IMR-90 (cell line): ENCODE results near the gene GRM2. TPM values are rescaled to one million over a fixed set of nuclear protein-coding genes. Genes with fewer than 3 reads are reported as not detected.

Source experiments
- ATAC-seq: fragments of 200-7000 bp; cut with Tn5 transposase; 2 replicates; pipeline ENCODE4 v1.9.1; 2020; ENCODE audit warnings: low read depth, mild to moderate bottlenecking, moderate library complexity
- BruUV-seq: library from RNA; stranded (reverse); fragments of 400-500 nt; replicated peaks from 2 replicates; lab custom pipeline; 2021; lab: Mats Ljungman, UMichigan
- CTCF ChIA-PET: fragments of 300-600 bp; formaldehyde crosslinking; extraction: SDS; loops from one replicate; lab custom pipeline; 2021; ENCODE audit warnings: antibody characterized with exemption; lab: Yijun Ruan, JAX
- POLR2A ChIA-PET: fragments of 300-600 bp; sonication (Branson Sonifier 250); formaldehyde crosslinking; loops from one replicate; lab custom pipeline; 2022; ENCODE audit warnings: antibody characterized with exemption; ENCODE audit not compliant: unreplicated experiment; lab: Charles Lee
- DNase-seq: peaks from one replicate; pipeline ENCODE4 v3.0.0; 2013
- H2AFZ ChIP-seq: replicated peaks from 2 replicates; pipeline ENCODE3; 2013; ENCODE audit warnings: low read length, mild to moderate bottlenecking; ENCODE audit not compliant: poor library complexity
- H2AK5ac ChIP-seq: 2 replicates; pipeline ENCODE4 v1.6.1; 2013; ENCODE audit warnings: low read depth, low read length, inconsistent platforms
- H2AK9ac ChIP-seq: replicated peaks from 2 replicates; pipeline ENCODE3; 2013; ENCODE audit warnings: mild to moderate bottlenecking, low read depth, low read length, moderate library complexity; ENCODE audit not compliant: poor library complexity
- H2BK120ac ChIP-seq: 2 replicates; pipeline ENCODE4 v1.6.1; 2013; ENCODE audit warnings: low read depth, low read length, inconsistent platforms
- H2BK15ac ChIP-seq: 3 replicates; pipeline ENCODE4 v1.6.1; 2013; ENCODE audit warnings: low read depth, low read length, inconsistent platforms
- H2BK20ac ChIP-seq: 2 replicates; pipeline ENCODE4 v1.6.1; 2013; ENCODE audit warnings: low read depth, mild to moderate bottlenecking, inconsistent platforms, low read length, moderate library complexity
- H2BK5ac ChIP-seq: 2 replicates; pipeline ENCODE4 v1.6.1; 2013; ENCODE audit warnings: mild to moderate bottlenecking, low read depth, low read length, inconsistent platforms; ENCODE audit not compliant: poor library complexity, severe bottlenecking
- H3K14ac ChIP-seq: replicated peaks from 2 replicates; pipeline ENCODE4 v1.6.1; 2013; ENCODE audit warnings: low read depth, low read length, inconsistent platforms
- H3K18ac ChIP-seq: 2 replicates; pipeline ENCODE4 v1.6.1; 2013; ENCODE audit warnings: low read depth, low read length, control low read depth
- H3K23ac ChIP-seq: 2 replicates; pipeline ENCODE4 v1.6.1; 2013; ENCODE audit warnings: low read depth, low read length, inconsistent platforms
- H3K27ac ChIP-seq: 2 replicates; pipeline ENCODE4 v1.5.1; 2013; ENCODE audit warnings: mild to moderate bottlenecking, control low read depth, low read length; ENCODE audit not compliant: insufficient read depth
- H3K27me3 ChIP-seq: 2 replicates; pipeline ENCODE4 v1.6.1; 2013; ENCODE audit warnings: low read length; ENCODE audit not compliant: control insufficient read depth, insufficient read depth
- H3K36me3 ChIP-seq: 2 replicates; pipeline ENCODE4 v1.6.1; 2013; ENCODE audit warnings: low read length, mixed read lengths; ENCODE audit not compliant: control insufficient read depth, insufficient read depth
- H3K4ac ChIP-seq: 2 replicates; pipeline ENCODE4 v1.6.1; 2013; ENCODE audit warnings: low read depth, low read length, inconsistent platforms
- H3K4me1 ChIP-seq: 2 replicates; pipeline ENCODE4 v1.6.1; 2013; ENCODE audit warnings: low read length, mixed read lengths; ENCODE audit not compliant: control insufficient read depth, insufficient read depth
- H3K4me2 ChIP-seq: 2 replicates; pipeline ENCODE4 v1.6.1; 2013; ENCODE audit warnings: low read depth, mild to moderate bottlenecking, control low read depth, low read length, moderate library complexity
- H3K4me3 ChIP-seq: 2 replicates; pipeline ENCODE4 v1.5.1; 2013; ENCODE audit warnings: low read depth, mild to moderate bottlenecking, control low read depth, low read length, moderate library complexity; ENCODE audit not compliant: insufficient read depth
- H3K56ac ChIP-seq: 2 replicates; pipeline ENCODE4 v1.6.1; 2013; ENCODE audit warnings: low read length, inconsistent platforms; ENCODE audit not compliant: insufficient read depth; ENCODE audit errors: extremely low read depth
- H3K79me1 ChIP-seq, 2 experiments: 2 replicates each; pipeline ENCODE4 v1.6.1; 2013; ENCODE audit warnings: low read length in 2 of 2, inconsistent platforms in 1 of 2, low read depth in 1 of 2
- H3K9ac ChIP-seq: 2 replicates; pipeline ENCODE4 v1.6.1; 2013; ENCODE audit warnings: low read depth, low read length, control low read depth
- H3K9me1 ChIP-seq: 2 replicates; pipeline ENCODE4 v1.6.1; 2013; ENCODE audit warnings: low read length, inconsistent platforms; ENCODE audit not compliant: insufficient read depth
- H3K9me3 ChIP-seq: 2 replicates; pipeline ENCODE4 v1.6.1; 2013; ENCODE audit warnings: low read length; ENCODE audit not compliant: control insufficient read depth, insufficient read depth
- H4K20me1 ChIP-seq: 2 replicates; pipeline ENCODE4 v1.6.1; 2013; ENCODE audit warnings: low read length, inconsistent platforms; ENCODE audit not compliant: insufficient read depth
- H4K5ac ChIP-seq: 2 replicates; pipeline ENCODE4 v1.6.1; 2013; ENCODE audit warnings: mild to moderate bottlenecking, low read depth, low read length, control low read depth
- H4K8ac ChIP-seq, 2 experiments: 2 replicates each; pipeline ENCODE4 v1.6.1; 2013; ENCODE audit warnings: low read depth in 2 of 2, low read length in 2 of 2, control low read depth in 1 of 2, inconsistent platforms in 1 of 2
- H4K91ac ChIP-seq: 2 replicates; pipeline ENCODE4 v1.6.1; 2013; ENCODE audit warnings: low read depth, low read length, inconsistent platforms; ENCODE audit not compliant: insufficient read depth
- BHLHE40 ChIP-seq: fragments of 150-350 bp; IDR thresholded peaks from 2 replicates; pipeline ENCODE4 v1.6.1; 2016; ENCODE audit warnings: mild to moderate bottlenecking, low read depth, low read length
- CEBPB ChIP-seq: IDR thresholded peaks from 2 replicates; pipeline ENCODE4 v1.6.1; 2012; ENCODE audit warnings: low read depth, low read length, improper control_type of control experiment
- CTCF ChIP-seq: conservative IDR thresholded peaks from 2 replicates; pipeline ENCODE4 v1.5.1; 2012; ENCODE audit warnings: mild to moderate bottlenecking, low read depth, low read length, improper control_type of control experiment
- FOS ChIP-seq: fragments of 150-350 bp; IDR thresholded peaks from 2 replicates; pipeline ENCODE4 v1.6.1; 2016; ENCODE audit warnings: low read depth, low read length
- MAZ ChIP-seq: IDR thresholded peaks from 2 replicates; pipeline ENCODE4 v1.6.1; 2012; ENCODE audit warnings: low read depth, mild to moderate bottlenecking, low read length, improper control_type of control experiment, moderate library complexity, borderline replicate concordance
- RCOR1 ChIP-seq: IDR thresholded peaks from 2 replicates; pipeline ENCODE4 v1.6.1; 2012; ENCODE audit warnings: mild to moderate bottlenecking, low read length, improper control_type of control experiment; ENCODE audit not compliant: insufficient replicate concordance
- USF2 ChIP-seq: fragments of 150-350 bp; IDR thresholded peaks from 2 replicates; pipeline ENCODE4 v1.6.1; 2017; ENCODE audit warnings: mild to moderate bottlenecking, antibody characterized with exemption, low read length, low read depth
- WGBS, 2 experiments: methylation state at CpG; one replicate each; pipeline versions ENCODE4 v1.1.5 to v1.1.7; 2013; ENCODE audit warnings: missing lambda C conversion rate in 2 of 2; ENCODE audit not compliant: insufficient read length in 1 of 2; ENCODE audit errors: extremely low coverage in 2 of 2; 5-methylcytosine and 5-hydroxymethylcytosine counted together
- dilution Hi-C: fragments of 300-500 bp; cut with HindIII; formaldehyde crosslinking; loops from one replicate; pipeline ENCODE4 v1.14.3; 2018; ENCODE audit warnings: low sequenced_read_pairs; ENCODE audit not compliant: unreplicated experiment
- in situ Hi-C: fragments of 300-500 bp; cut with MboI; formaldehyde crosslinking; loops from 3 replicates; pipeline ENCODE4 v1.14.3; 2019; ENCODE audit warnings: low sequenced_read_pairs, inconsistent platforms, mixed read lengths
- intact Hi-C: fragments of 100-400 bp; cut with micrococcal nuclease; formaldehyde crosslinking; loops from 2 replicates; pipeline ENCODE4 v1.10.0; 2022
- polyA plus RNA-seq, 3 experiments: library from polyadenylated mRNA; depleted of rRNA; stranded (reverse); fragments of >200 nt; gene quantifications; 2 replicates each; pipeline ENCODE4 v1.2.3, GENCODE V29; 2012; ENCODE audit warnings: low replicate concordance in 1 of 3
- total RNA-seq: library from RNA; depleted of rRNA; stranded (reverse); fragments of >200 nt; gene quantifications from 2 replicates; pipeline ENCODE4 v1.2.3, GENCODE V29; 2012

The GRM2 gene
- total and polyA plus RNA-seq, 2 of the 4 experiments (the other 2 are of a cell fraction), result under 0.01 to 0.14 TPM

- Histone ChIP-seq H2AFZ (no peak overlapping the region), H4K5ac (no peak overlapping the region), H3K79me1 (peaks cover 10 to 71% of the 10 kb centered on the region in 2 experiments; a peak in 3 of 4 replicates), H2AK5ac (no peak overlapping the region), H3K9me1 (peaks cover 12% of the 10 kb centered on the region), H3K4me1 (peaks cover 8% of the 10 kb centered on the region), H3K4me2 (no peak overlapping the region), H4K8ac (no peak overlapping the region), H2AK9ac (no peak overlapping the region), H2BK120ac (no peak overlapping the region), H3K27me3 (no peaks in the 10 kb centered on the region), H3K18ac (no peak overlapping the region), H3K23ac (no peak overlapping the region), H3K14ac (no peak overlapping the region), H4K91ac (no peak overlapping the region), H2BK20ac (no peak overlapping the region), H3K9ac (no peak overlapping the region), H3K27ac (no peak overlapping the region), H2BK5ac (no peak overlapping the region), H3K4ac (no peak overlapping the region), H3K4me3 (no peak overlapping the region), H3K9me3 (no peaks in the 10 kb centered on the region), H3K36me3 (peaks cover 14% of the 10 kb centered on the region), H4K20me1 (peaks cover 8% of the 10 kb centered on the region; the same call in 1 of the 2 replicates), H2BK15ac (no peak overlapping the region), H3K56ac (no peak overlapping the region)
- POLR2A ChIA-PET, result interaction anchor here (0.8 kb wide), 1 partner anchor 174 kb away, joined by 3 read pairs; the partner anchor contains the start of gene DCAF1
- TF ChIP-seq USF2 (no peak), RCOR1 (no peak), BHLHE40 (no peak), CEBPB (no peak), FOS (no peak), MAZ (no peak), CTCF (no peak)
- DNase-seq, result no peak
- intact Hi-C loops (loop anchor here (5.0 kb wide), 1 partner anchor 1107 kb away; the partner anchor contains the start of genes C3orf18 and HEMK1), in situ Hi-C loops (no loop called here), dilution Hi-C loops (no loop called here)
- CTCF ChIA-PET, result interaction anchor here (1.2 kb wide), 1 partner anchor 172 kb away, joined by 3 read pairs; no protein-coding TSS in a partner anchor
- 100% methylated on average over 2 of the region's 14 CpGs; no CpG with 5 or more reads in 1 of the 2 experiments for WGBS, 2 experiments
- ATAC-seq, result no peak
- BruUV-seq, result no TSS peak
Measured at GRCh38 chr3:51673802-51674654, 32.8 kb upstream of the GRM2 start.
